ENCODE measurements around the gene MCOLN3.
A peak's percentile ranks its signal among the peaks of the same experiment; 100 is the strongest.
"Not testable (repeated sequence)": the region's sequence is repeated elsewhere in the genome, so short reads cannot be mapped to it uniquely, and the experiment has no call there.

MCOLN3 gene

DNA sequence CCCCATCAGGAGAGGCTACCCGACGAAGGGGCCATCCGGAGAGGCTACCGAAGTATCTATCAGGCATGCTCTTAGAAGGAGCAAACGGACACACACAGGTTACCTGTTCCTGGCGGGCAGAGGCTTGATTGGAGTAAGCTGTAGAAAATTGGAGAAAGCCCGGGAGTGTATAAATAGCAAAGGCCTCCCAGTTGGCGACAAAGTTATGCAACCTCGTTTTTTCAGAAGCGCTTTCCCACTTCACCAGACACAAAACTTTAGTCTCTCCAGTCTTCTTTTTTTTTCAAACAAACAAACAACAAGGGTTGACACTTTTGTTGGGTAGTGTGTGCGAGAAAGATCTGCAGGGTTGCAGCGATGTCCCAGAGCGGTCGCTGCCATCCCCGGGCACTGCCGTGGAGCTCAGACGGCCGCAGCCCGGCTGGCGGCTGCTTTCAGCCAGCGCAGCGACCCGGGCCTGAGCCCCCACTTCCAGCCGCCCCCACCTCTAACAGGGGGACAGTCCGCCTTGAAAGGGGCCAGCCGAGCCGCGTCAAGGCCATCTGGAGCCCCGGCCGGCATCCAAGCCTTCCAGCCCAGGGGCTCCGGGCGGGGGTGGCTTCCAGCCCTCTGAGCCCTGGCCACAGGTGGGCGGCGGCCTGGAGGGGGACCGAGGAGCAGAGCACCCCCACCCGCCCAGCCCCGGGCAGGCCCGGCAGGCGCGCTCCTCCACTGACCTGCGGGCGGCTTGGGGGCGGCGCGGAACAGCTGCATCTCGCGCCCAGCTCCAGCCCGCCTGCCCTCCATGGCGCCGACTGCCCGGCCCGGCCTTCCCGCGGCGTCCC, 616 bp downstream of the MCOLN3 start:
- FAIRE-seq: no peak

DNA sequence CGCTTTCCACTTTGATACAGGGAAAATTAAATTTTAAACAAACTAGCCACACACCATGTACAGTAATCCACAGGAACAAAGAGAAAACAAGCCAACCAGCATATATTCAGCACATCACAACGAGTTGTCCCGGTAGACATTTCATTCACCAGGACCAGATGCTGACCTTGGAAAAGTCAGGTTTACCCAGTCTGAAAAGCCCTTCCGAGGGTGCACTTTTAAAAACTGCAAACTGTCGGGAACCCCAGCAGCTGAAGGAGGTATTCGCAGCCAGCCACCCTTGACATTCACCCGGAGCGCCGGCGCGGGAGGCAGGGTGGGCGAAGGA, 1.2 kb downstream of the MCOLN3 start:
- FAIRE-seq: no peak

GRCh38 chr1:85042413-85042812, 5.9 kb downstream of the MCOLN3 start:
- no peak for FAIRE-seq

GRCh38 chr1:85041793-85042192, 6.5 kb downstream of the MCOLN3 start:
- no peak for FAIRE-seq

DNA sequence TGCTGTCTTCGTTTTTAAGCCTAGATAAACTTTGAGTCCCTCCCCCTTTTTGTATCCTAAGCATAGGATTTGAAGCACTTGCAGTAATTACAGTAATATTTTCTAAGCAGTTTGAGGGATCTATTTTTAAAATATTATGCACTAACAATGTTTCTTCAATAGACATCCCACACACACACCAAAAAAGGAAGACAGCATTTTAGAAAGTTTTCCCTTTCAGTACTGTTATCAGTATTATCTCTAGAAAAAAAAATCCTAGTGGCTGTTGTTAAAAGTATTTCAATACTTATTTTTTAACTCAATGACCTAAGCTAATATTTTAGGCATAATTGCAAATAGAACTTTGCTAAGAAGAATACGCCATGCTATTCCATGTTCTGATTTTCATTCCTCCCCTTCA, 15.1 kb downstream of the MCOLN3 start:
- no peak for FAIRE-seq

DNA sequence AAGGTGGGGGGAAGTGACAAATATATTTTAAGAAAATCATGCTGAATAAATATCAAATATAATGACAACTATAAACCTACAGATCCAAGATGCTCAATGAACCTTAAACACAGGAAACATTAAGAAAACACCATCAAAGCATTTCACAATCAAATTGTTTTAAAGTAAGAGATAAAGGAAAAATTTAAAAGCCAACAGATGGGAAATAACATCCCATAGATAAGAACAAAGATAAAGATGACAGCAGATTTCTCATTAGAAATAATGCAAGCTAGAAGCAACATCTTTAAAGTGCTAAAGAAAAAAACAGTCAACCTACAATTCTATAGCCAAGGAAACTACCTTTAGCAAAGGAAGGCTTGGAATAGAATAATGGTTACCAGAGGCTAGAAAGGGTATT, 17.8 kb downstream of the MCOLN3 start:
- no peak for FAIRE-seq

GRCh38 chr1:85028151-85028550, 20.1 kb downstream of the MCOLN3 start:
- no peak for FAIRE-seq

DNA sequence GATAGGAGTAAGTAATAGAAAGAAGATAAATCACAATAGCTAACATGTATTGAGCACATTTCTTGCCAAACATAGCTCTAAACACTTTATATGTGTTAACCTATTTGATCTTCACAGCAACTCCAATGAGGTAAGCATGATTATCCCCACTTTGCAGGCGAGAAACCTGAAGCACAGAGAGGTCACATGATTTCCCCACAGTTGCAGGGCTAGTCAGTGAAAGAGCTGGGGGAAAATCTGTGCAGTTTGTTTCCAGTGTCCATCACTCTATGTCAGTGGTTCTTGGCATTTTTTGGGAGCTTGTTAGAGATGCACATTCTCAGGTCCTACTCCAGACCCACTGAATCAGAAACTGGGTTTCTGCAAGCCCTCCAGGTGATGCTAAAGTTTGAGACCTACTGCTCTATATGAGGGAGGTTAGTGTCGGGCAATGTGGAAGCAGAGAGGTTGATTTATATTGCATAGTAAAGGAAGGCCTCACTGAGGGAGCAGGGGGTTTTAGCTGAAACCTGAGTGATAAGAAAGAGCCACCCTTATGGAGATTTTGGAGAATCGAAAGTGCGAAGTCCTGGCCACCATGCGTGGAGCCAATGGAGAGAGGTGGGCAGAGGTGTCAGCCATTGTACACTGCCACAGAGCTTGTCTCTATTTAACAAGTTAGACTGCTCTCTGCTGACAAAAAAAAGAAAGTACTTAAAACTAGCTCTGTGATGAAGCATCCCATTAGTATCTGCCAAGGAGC, 20.9 kb downstream of the MCOLN3 start:
- peak; percentile 9 for FAIRE-seq

DNA sequence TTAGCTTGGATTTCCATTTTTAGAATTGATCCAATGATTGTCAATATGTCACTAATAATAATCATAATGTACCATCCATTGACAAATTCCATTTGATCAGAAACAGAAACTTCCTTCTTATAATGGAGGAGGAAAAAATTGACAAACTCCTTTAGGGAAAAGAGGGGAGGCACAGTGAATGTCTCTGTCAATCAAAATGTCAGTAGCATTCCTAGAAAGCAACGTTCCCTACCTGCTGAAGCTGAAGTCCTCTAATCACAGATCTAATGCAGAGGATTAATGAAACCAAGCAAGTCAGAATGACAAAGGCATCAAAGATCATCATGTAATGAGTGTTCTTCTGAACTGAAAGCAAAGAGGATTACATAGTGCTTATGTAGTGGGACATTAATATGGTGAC, 22.4 kb downstream of the MCOLN3 start:
- no peak for FAIRE-seq

- no peak for FAIRE-seq
Measured at GRCh38 chr1:85024736-85025135, 23.6 kb downstream of the MCOLN3 start.

- FAIRE-seq: no peak
Measured at GRCh38 chr1:85022700-85023099, 25.6 kb downstream of the MCOLN3 start.

DNA sequence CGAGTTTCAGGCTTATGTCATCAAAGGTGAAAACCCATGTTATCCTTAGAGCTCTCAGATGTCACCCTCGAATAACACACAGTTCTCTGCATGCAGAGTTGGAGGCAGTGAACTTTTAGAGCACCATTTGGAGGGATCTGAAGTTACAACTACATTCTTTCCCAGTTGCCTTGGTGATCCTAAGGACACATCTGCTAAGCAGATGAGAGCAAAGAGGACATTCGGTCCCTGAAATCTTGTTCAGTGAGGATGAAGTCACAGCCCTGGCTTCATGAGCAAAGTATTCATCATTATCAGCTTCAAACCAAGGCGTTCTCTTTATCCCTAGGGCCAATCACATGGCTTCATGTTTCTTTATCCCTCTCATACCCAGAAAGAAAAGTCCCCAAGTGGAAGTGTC, 28.3 kb downstream of the MCOLN3 start:
- FAIRE-seq: no peak

DNA sequence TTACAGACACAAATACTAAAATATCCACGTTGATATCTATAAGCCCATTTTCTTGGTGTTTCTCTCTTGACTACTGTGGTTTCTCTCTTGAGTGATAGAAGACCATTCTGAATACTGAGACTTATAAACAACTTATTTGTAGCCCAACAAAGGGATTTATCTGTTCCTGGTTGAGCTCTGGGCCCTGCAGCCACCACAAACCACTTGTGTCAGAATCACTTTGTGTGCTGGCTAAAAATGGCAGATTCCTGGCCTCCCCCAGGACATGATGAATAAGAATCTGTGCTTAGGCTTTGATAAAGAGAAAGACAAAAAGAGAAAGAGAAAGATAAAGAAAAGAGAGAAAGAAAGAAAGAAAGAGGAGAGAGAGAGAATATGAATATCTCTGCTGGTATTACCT, 32.5 kb downstream of the MCOLN3 start:
- FAIRE-seq: no peak

GRCh38 chr1:85005641-85006040, 42.7 kb downstream of the MCOLN3 start:
- FAIRE-seq: not testable (repeated sequence)

GRCh38 chr1:85001742-85002141, 46.6 kb downstream of the MCOLN3 start:
- FAIRE-seq: no peak

DNA sequence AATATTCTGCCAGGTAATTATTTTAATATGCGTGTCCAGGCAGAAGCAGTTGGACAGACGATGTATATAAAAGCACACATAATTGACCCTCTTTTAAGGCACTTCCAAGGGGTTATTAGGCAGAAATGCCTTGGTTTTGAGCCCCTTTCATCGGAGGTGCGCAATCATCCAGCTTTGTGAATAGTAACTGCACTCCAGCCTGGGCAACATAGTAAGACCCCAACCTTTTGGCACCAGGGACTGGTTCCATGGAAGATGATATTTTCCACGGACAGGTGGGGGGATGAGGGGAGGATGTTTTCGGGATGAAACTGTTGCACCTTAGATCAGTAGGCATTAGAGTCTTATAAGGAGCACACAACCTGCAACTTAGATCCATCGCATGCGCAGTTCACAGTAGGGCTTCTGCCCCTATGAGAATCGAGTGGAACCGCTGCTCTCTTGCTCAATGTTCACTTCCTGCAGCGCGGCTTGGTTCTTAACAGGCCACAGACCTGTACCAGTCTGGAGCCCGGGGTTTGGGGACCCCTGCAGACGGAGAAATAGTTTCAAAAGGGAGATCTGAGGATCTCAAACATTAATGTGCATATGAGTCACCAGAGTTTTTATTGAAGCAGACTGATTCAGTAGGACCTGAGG, 49.5 kb downstream of the MCOLN3 start:
- FAIRE-seq: no peak

GRCh38 chr1:84997667-84998600, 50.4 kb downstream of the MCOLN3 start:
- FAIRE-seq: no peak

DNA sequence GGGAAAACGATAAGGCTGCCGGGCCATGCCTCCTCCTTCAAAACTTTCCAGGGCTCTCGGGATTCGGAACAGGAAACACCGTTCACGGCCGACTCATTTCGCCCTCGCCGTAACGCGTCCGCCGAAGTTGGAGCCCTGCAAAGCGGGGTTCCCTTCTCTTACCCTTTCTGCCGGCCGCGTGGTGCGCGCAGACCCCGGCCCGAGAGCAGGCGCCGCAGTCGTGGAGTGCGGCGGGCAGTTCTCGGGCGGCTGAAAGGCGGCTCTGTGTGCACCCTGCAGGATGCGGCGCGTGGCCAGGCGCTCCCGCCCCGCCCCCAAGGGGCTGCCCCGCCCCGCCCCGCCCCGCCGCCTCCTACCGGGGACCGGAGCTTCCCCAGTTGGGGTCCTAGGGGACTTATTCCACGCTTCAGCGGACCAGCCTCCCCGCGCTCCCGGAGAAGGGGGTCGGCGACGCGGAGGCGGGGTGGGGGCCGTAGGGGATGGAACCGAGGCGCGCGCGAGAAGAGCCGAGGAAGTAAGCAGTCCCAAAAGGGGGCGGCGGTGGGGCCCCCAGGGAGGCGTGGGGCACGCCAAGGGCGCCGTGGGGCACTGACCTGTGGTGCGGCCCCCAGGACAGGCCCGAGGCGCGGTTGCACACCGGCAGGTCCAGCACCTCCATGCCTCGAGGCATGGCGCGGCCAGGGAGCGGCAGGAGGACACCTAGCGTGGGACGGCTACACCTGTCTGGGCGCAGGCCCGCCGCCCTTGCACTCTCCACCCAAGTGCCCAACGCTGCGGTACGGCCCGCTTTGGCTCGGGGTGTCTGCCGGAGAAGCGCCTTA, 51.2 kb downstream of the MCOLN3 start, which contains the start of gene MCOLN2:
TSS of gene MCOLN2 (minus strand) at position 268 of the 821 bp plus-strand sequence. CDS start at position 27, 241 bp downstream.
- FAIRE-seq: no peak

DNA sequence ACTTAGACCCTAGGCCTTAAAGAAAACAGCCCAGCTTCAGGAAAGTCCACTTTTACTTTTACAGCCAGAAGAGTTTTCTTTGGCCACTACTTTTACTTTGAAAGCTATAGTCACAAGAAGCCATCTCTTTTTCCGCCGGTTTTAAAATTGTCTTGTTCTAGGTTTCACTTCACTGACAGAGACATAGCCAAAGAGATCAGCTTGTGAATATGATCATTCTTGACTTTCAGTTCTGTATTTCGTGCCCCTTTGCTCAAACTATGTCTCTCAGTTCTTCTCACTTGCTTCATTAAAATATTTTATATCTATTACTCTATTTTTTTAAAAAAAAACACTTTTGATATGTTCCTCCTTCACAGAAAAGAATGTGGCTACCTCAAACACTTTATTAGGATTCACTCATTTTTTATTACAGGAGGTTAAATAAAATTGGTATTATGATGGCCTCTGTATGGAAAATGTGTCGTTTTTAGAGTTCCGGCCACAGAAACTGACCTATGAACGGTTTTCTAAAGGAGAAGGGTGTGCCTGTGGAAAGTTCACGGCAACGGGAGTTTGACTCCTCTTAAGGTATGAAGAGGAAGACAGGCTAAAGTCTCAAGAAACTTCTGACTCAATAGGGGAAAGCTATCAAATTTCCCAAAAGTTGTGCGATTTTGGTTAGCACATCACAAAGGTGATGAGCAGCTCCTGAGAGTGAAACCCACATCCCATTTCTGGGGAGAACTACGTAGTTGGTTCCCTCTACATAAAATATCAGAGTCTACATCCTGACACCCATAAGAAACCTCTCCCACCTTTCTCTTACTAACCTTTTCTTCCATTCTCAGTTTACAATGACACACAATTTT, 52.6 kb downstream of the MCOLN3 start:
- FAIRE-seq: no peak

- no peak for FAIRE-seq
Measured at GRCh38 chr1:84991097-84991920, 57.0 kb downstream of the MCOLN3 start.

Measured in TTC549 (cell line).